Smooth muscle cell of the pulmonary artery (primary cell): ENCODE results near the gene MAN2C1. TPM values are rescaled to one million over a fixed set of nuclear protein-coding genes. Genes with fewer than 3 reads are reported as not detected.

Experiments
- total RNA-seq: library from RNA; depleted of rRNA; stranded (reverse); fragments of >200 nt; gene quantifications from 2 replicates; pipeline ENCODE4 v1.2.3, GENCODE V29; 2014

MAN2C1 gene
- 113 and 184 TPM in 2 replicates for total RNA-seq

GRCh38 chr15:75367913-75368688 is at the start of gene MAN2C1:
Gene MAN2C1, minus strand, starts transcription at chr15:75368607. Its CDS starts 24 bp downstream, at chr15:75368583.

GRCh38 chr15:75346796-75347221 is 21.6 kb downstream of the MAN2C1 start, which contains the start of gene NEIL1:
Gene NEIL1, plus strand, starts transcription at chr15:75347039. Its CDS starts 1,867 bp downstream, at chr15:75348906.

GRCh38 chr15:75335705-75336355 is 32.6 kb downstream of the MAN2C1 start, which contains the start of gene COMMD4:
Gene COMMD4, plus strand, starts transcription at chr15:75336063. Its CDS starts 27 bp downstream, at chr15:75336090.

Other genes starting within 250 kb of the MAN2C1 start
- gene C15orf39, start 166.7 kb downstream of the MAN2C1 start, total RNA-seq: 6.3 and 8.6 TPM in 2 replicates
- gene GOLGA6C, start 110.3 kb downstream of the MAN2C1 start, total RNA-seq: not detected in 2 replicates
- gene GOLGA6D, start 85.8 kb downstream of the MAN2C1 start, total RNA-seq: not detected in 2 replicates
- gene COMMD4, start 32.5 kb downstream of the MAN2C1 start, total RNA-seq: 30.3 and 40.2 TPM in 2 replicates
- gene NEIL1, start 21.6 kb downstream of the MAN2C1 start, total RNA-seq: 3.8 and 6.9 TPM in 2 replicates
- gene SIN3A, start 83.1 kb upstream of the MAN2C1 start, total RNA-seq: 25.5 and 29.3 TPM in 2 replicates
- 27.6 and 34.4 TPM in 2 replicates for gene PTPN9, start 210.7 kb upstream of the MAN2C1 start, total RNA-seq